ENCODE data around the gene TNFRSF8. TPM values are rescaled to one million over a fixed set of nuclear protein-coding genes. Genes with fewer than 3 reads are reported as not detected.
A peak's percentile ranks its signal among the peaks of the same experiment; 100 is the strongest.

TNFRSF8 gene
- total and polyA plus RNA-seq, 2 of the 4 experiments (the other 2 are of a cell fraction): under 0.01 to 0.31 TPM

DNA sequence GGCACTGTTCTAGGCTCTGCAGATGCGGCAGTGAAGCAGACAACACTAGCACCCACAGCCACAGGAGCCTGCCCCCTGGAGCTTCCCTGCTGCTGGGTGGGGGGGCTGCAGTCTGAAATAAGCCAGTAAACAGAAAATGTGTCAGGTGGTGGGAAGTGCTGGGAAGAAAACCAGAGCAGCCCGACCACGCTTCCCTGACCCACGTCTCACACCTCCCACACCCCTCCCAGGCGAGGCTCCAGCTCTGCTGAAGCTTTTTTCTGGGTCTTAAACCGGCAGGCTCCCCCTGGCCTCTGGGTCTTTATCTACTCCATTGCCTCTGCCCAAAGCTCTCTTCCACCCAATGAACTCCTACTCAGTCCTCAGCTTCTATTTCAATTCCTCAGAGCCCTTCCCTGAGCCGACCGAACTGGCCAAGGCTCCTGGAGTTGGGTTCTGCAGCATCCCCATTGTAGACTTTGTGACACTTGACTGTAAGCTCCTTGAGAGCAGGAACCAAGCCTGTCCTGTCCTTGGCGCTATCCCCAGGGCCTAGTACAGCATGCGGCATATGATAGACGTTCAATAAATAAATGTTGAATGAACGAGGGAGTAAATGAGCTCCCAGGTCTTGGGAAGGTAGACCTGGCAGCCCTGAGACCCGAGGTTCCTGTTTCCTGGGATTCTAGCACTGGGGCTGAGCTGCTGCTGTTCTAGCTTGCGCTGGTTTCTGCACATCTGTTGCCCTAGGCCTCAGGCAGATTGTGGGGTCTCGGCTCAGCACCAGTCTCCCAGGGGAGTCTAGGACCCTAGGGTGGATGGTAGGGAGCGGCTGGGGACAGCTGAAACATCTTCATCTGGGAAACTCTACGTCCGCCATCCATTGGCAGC is 25.4 kb upstream of the TNFRSF8 start:
- dilution Hi-C loops (cut with HindIII; ENCODE audit: low sequenced_read_pairs, unreplicated experiment) (no loop called here), intact Hi-C loops (cut with micrococcal nuclease) (no loop called here), in situ Hi-C loops (cut with MboI; ENCODE audit: low sequenced_read_pairs) (no loop called here)
- H3K36me3 ChIP-seq (ENCODE audit: control insufficient read depth, insufficient read depth, low read length): no peaks in the 10 kb centered on the region
- POLR2A ChIA-PET (ENCODE audit: unreplicated experiment): interaction anchor here (0.8 kb wide), 1 partner anchor 130 kb away, joined by 3 read pairs; no protein-coding TSS in a partner anchor
- H3K9me1 ChIP-seq (ENCODE audit: insufficient read depth, low read length): no peaks in the 10 kb centered on the region
- no peak overlapping the region for H3K4me3 ChIP-seq (ENCODE audit: insufficient read depth, low read depth, low read length)
- 0 out of 2 replicates have a peak, but pooled peaks cover 3% of the 10 kb centered on the region for H4K20me1 ChIP-seq (ENCODE audit: insufficient read depth, low read length)
- peak overlapping the region; percentile 5 for H2AK9ac ChIP-seq (replicated peaks; ENCODE audit: low read depth, low read length, poor library complexity)
- H2BK120ac ChIP-seq (ENCODE audit: low read depth, low read length): no peak overlapping the region
- H4K8ac ChIP-seq (ENCODE audit: low read depth in 2 of 2, low read length in 2 of 2): no peak overlapping the region
- H3K4me2 ChIP-seq (ENCODE audit: low read depth, low read length): no peak overlapping the region
- no peak overlapping the region for H3K23ac ChIP-seq (ENCODE audit: low read depth, low read length)
- H3K27me3 ChIP-seq (ENCODE audit: control insufficient read depth, insufficient read depth, low read length): peaks cover 13% of the 10 kb centered on the region; the same call in 1 of the 2 replicates
- no peak overlapping the region for H3K14ac ChIP-seq (replicated peaks; ENCODE audit: low read depth, low read length)
- no peak overlapping the region for H4K91ac ChIP-seq (ENCODE audit: insufficient read depth, low read depth, low read length)
- no peak overlapping the region for H2BK20ac ChIP-seq (ENCODE audit: low read depth, low read length)
- H3K18ac ChIP-seq (ENCODE audit: low read depth, low read length): no peak overlapping the region
- H3K9me3 ChIP-seq (ENCODE audit: control insufficient read depth, insufficient read depth, low read length): no peaks in the 10 kb centered on the region
- H2AFZ ChIP-seq (replicated peaks; ENCODE audit: low read length, poor library complexity): peak overlapping the region; percentile 23
- H4K5ac ChIP-seq (ENCODE audit: low read depth, low read length): no peak overlapping the region
- CTCF ChIA-PET: no interaction called here
- H3K27ac ChIP-seq (ENCODE audit: insufficient read depth, low read length): no peak overlapping the region
- no peak overlapping the region for H2BK15ac ChIP-seq (ENCODE audit: low read depth, low read length)
- no peaks in the 10 kb centered on the region for H3K79me1 ChIP-seq (ENCODE audit: low read depth in 1 of 2, low read length in 2 of 2)
- H2BK5ac ChIP-seq (ENCODE audit: low read depth, low read length, poor library complexity, severe bottlenecking): no peak overlapping the region
- no TSS peak for BruUV-seq (replicated peaks)
- H3K9ac ChIP-seq (ENCODE audit: low read depth, low read length): no peak overlapping the region
- no peak overlapping the region for H2AK5ac ChIP-seq (ENCODE audit: low read depth, low read length)
- no peak for DNase-seq
- H3K4me1 ChIP-seq (ENCODE audit: control insufficient read depth, insufficient read depth, low read length): peaks cover 4% of the 10 kb centered on the region
- H3K4ac ChIP-seq (ENCODE audit: low read depth, low read length): no peak overlapping the region
- 93% methylated on average over 8 of the region's 18 CpGs; no CpG with 5 or more reads in 1 of the 2 experiments for WGBS, 2 experiments (ENCODE audit: extremely low coverage in 2 of 2, insufficient read length in 1 of 2)
- ATAC-seq (ENCODE audit: low read depth): no peak
- H3K56ac ChIP-seq (ENCODE audit: extremely low read depth, insufficient read depth, low read length): no peak overlapping the region
- TF ChIP-seq, protein P1, sequence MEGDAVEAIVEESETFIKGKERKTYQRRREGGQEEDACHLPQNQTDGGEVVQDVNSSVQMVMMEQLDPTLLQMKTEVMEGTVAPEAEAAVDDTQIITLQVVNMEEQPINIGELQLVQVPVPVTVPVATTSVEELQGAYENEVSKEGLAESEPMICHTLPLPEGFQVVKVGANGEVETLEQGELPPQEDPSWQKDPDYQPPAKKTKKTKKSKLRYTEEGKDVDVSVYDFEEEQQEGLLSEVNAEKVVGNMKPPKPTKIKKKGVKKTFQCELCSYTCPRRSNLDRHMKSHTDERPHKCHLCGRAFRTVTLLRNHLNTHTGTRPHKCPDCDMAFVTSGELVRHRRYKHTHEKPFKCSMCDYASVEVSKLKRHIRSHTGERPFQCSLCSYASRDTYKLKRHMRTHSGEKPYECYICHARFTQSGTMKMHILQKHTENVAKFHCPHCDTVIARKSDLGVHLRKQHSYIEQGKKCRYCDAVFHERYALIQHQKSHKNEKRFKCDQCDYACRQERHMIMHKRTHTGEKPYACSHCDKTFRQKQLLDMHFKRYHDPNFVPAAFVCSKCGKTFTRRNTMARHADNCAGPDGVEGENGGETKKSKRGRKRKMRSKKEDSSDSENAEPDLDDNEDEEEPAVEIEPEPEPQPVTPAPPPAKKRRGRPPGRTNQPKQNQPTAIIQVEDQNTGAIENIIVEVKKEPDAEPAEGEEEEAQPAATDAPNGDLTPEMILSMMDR (conservative IDR thresholded peaks at IDR 0.05; ENCODE audit: low read depth, low read length): no peak
- TF ChIP-seq RCOR1 (IDR thresholded peaks at IDR 0.05; ENCODE audit: insufficient replicate concordance, low read length) (no peak), SMC3 (IDR thresholded peaks at IDR 0.05; ENCODE audit: low read depth, low read length) (no peak), POLR2A (IDR thresholded peaks at IDR 0.05; ENCODE audit: low read depth, low read length) (no peak), FOS (IDR thresholded peaks at IDR 0.05; ENCODE audit: low read depth, low read length) (no peak), RAD21 (IDR thresholded peaks at IDR 0.05; ENCODE audit: low read length) (no peak), NFE2L2 (IDR thresholded peaks at IDR 0.05; ENCODE audit: low read depth, low read length) (no peak), CHD1 (IDR thresholded peaks at IDR 0.05; ENCODE audit: low read depth, low read length) (no peak), MAZ (IDR thresholded peaks at IDR 0.05; ENCODE audit: borderline replicate concordance, low read depth, low read length) (no peak), MXI1 (IDR thresholded peaks at IDR 0.05; ENCODE audit: borderline replicate concordance, low read depth, low read length) (no peak), MAFK (IDR thresholded peaks at IDR 0.05; ENCODE audit: low read depth, low read length) (no peak), BHLHE40 (IDR thresholded peaks at IDR 0.05; ENCODE audit: low read depth, low read length) (no peak), CEBPB (IDR thresholded peaks at IDR 0.05; ENCODE audit: low read depth, low read length) (no peak)
- TF ChIP-seq, protein P2, sequence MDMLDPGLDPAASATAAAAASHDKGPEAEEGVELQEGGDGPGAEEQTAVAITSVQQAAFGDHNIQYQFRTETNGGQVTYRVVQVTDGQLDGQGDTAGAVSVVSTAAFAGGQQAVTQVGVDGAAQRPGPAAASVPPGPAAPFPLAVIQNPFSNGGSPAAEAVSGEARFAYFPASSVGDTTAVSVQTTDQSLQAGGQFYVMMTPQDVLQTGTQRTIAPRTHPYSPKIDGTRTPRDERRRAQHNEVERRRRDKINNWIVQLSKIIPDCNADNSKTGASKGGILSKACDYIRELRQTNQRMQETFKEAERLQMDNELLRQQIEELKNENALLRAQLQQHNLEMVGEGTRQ (IDR thresholded peaks at IDR 0.05; ENCODE audit: low read depth, low read length): no peak
- TF ChIP-seq, protein P3, sequence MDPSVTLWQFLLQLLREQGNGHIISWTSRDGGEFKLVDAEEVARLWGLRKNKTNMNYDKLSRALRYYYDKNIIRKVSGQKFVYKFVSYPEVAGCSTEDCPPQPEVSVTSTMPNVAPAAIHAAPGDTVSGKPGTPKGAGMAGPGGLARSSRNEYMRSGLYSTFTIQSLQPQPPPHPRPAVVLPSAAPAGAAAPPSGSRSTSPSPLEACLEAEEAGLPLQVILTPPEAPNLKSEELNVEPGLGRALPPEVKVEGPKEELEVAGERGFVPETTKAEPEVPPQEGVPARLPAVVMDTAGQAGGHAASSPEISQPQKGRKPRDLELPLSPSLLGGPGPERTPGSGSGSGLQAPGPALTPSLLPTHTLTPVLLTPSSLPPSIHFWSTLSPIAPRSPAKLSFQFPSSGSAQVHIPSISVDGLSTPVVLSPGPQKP (IDR thresholded peaks at IDR 0.05; ENCODE audit: borderline replicate concordance, low read depth, low read length): no peak

Measured in IMR-90 (cell line).